ENCODE results near the gene IGSF6.

The IGSF6 gene

DNA sequence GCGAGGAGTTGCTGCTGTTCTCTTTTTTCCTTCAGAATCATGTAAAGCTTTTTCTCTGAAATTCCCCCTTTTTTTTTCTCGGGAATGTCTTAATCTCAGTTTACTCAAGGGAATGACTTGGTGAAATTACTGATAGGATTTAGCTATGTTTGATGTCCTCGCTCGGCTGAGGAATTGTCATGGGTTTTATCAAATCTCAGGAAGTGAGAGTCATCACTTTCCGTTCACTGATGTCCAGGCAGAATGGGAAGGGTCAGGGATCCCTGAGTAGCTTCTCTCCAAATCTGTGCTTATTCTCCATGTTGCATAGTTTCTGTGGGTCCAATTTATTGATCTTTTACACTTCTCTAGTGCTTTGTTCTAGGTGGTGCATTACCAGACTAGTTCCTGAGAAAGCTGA is 6.3 kb downstream of the IGSF6 start:
- ChIA-PET CTCF (interaction anchor here (0.5 to 1.9 kb wide), 3 partner anchors 11 to 62 kb away, joined by 3 to 14 read pairs (median 4); no protein-coding TSS in a partner anchor), POLR2A (no interaction called here)
- Histone ChIP-seq H3K4me1 (ENCODE audit: control insufficient read depth, insufficient read depth, low read length) (no peaks in the 10 kb centered on the region), H3K27ac (ENCODE audit: extremely low read depth, low read depth, low read length) (no peak overlapping the region), H3K4me3 (ENCODE audit: low read depth, low read length) (no peak overlapping the region), H3K36me3 (ENCODE audit: control insufficient read depth in 2 of 2, insufficient read depth in 1 of 2, low read length in 2 of 2) (peaks cover 0 to 5% of the 10 kb centered on the region in 2 experiments; a peak in 1 of 3 replicates), H3K9me3 (ENCODE audit: control insufficient read depth, insufficient read depth, low read depth, low read length) (no peaks in the 10 kb centered on the region)
- TF ChIP-seq ZNF423 (tag by site-specific recombination; IDR thresholded peaks at IDR 0.05) (no peak), ZNF560 (tag by site-specific recombination; IDR thresholded peaks at IDR 0.05; ENCODE audit: borderline replicate concordance) (no peak), ZNF792 (tag by site-specific recombination; IDR thresholded peaks at IDR 0.05) (no peak), ZNF521 (tag by site-specific recombination; IDR thresholded peaks at IDR 0.05) (no peak), HOXA7 (CRISPR knock-in tag; IDR thresholded peaks at IDR 0.05; ENCODE audit: borderline replicate concordance) (no peak), ZSCAN16 (tag by site-specific recombination; IDR thresholded peaks at IDR 0.05) (no peak), ZNF175 (tag by site-specific recombination; IDR thresholded peaks at IDR 0.05) (no peak), ZNF146 (tag by site-specific recombination; IDR thresholded peaks at IDR 0.05) (no peak), ZNF133 (tag by site-specific recombination; IDR thresholded peaks at IDR 0.05) (no peak), ZNF776 (tag by site-specific recombination; IDR thresholded peaks at IDR 0.05; ENCODE audit: borderline replicate concordance) (no peak), ZNF426 (tag by site-specific recombination; IDR thresholded peaks at IDR 0.05) (no peak), GFI1B (tag by site-specific recombination; IDR thresholded peaks at IDR 0.05) (no peak)
- TF ChIP-seq, protein P1, sequence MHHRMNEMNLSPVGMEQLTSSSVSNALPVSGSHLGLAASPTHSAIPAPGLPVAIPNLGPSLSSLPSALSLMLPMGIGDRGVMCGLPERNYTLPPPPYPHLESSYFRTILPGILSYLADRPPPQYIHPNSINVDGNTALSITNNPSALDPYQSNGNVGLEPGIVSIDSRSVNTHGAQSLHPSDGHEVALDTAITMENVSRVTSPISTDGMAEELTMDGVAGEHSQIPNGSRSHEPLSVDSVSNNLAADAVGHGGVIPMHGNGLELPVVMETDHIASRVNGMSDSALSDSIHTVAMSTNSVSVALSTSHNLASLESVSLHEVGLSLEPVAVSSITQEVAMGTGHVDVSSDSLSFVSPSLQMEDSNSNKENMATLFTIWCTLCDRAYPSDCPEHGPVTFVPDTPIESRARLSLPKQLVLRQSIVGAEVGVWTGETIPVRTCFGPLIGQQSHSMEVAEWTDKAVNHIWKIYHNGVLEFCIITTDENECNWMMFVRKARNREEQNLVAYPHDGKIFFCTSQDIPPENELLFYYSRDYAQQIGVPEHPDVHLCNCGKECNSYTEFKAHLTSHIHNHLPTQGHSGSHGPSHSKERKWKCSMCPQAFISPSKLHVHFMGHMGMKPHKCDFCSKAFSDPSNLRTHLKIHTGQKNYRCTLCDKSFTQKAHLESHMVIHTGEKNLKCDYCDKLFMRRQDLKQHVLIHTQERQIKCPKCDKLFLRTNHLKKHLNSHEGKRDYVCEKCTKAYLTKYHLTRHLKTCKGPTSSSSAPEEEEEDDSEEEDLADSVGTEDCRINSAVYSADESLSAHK (tag by site-specific recombination; IDR thresholded peaks at IDR 0.05): no peak
- TF ChIP-seq, protein P2, sequence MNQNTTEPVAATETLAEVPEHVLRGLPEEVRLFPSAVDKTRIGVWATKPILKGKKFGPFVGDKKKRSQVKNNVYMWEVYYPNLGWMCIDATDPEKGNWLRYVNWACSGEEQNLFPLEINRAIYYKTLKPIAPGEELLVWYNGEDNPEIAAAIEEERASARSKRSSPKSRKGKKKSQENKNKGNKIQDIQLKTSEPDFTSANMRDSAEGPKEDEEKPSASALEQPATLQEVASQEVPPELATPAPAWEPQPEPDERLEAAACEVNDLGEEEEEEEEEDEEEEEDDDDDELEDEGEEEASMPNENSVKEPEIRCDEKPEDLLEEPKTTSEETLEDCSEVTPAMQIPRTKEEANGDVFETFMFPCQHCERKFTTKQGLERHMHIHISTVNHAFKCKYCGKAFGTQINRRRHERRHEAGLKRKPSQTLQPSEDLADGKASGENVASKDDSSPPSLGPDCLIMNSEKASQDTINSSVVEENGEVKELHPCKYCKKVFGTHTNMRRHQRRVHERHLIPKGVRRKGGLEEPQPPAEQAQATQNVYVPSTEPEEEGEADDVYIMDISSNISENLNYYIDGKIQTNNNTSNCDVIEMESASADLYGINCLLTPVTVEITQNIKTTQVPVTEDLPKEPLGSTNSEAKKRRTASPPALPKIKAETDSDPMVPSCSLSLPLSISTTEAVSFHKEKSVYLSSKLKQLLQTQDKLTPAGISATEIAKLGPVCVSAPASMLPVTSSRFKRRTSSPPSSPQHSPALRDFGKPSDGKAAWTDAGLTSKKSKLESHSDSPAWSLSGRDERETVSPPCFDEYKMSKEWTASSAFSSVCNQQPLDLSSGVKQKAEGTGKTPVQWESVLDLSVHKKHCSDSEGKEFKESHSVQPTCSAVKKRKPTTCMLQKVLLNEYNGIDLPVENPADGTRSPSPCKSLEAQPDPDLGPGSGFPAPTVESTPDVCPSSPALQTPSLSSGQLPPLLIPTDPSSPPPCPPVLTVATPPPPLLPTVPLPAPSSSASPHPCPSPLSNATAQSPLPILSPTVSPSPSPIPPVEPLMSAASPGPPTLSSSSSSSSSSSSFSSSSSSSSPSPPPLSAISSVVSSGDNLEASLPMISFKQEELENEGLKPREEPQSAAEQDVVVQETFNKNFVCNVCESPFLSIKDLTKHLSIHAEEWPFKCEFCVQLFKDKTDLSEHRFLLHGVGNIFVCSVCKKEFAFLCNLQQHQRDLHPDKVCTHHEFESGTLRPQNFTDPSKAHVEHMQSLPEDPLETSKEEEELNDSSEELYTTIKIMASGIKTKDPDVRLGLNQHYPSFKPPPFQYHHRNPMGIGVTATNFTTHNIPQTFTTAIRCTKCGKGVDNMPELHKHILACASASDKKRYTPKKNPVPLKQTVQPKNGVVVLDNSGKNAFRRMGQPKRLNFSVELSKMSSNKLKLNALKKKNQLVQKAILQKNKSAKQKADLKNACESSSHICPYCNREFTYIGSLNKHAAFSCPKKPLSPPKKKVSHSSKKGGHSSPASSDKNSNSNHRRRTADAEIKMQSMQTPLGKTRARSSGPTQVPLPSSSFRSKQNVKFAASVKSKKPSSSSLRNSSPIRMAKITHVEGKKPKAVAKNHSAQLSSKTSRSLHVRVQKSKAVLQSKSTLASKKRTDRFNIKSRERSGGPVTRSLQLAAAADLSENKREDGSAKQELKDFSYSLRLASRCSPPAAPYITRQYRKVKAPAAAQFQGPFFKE (tag by site-specific recombination; IDR thresholded peaks at IDR 0.05; ENCODE audit: borderline replicate concordance): no peak

DNA sequence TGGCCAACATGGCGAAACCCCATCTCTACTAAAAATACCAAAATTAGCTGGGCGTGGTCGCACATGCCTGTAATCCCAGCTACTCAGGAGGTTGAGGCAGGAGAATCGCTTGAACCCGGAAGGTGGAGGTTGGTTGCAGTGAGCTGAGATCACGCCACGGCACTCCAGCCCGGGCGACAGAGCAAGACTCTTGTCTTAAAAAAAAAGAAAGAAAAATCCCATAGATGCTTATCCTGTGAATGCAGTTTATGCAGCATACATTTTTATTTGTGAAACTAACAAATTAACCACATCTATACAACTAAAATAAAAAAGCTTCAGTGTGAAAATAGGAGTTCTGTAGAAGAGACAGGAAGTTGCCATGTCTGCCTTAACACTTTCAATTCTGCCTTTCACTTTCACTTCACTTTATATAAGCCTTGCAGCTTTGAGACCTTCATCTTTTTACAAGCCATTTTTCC is 7.1 kb downstream of the IGSF6 start:
- TF ChIP-seq ZXDB (tag by site-specific recombination; IDR thresholded peaks at IDR 0.05) (no peak), PRDM1 (tag by site-specific recombination; IDR thresholded peaks at IDR 0.05) (peak; percentile 85), ZNF747 (tag by site-specific recombination; IDR thresholded peaks at IDR 0.05) (no peak)
- CTCF ChIA-PET: interaction anchor here (0.6 to 1.9 kb wide), 3 partner anchors 12 to 61 kb away, joined by 4 to 14 read pairs (median 4); no protein-coding TSS in a partner anchor
- Histone ChIP-seq H3K27ac (ENCODE audit: extremely low read depth, low read depth, low read length) (no peak overlapping the region), H3K36me3 (ENCODE audit: control insufficient read depth in 2 of 2, insufficient read depth in 1 of 2, low read length in 2 of 2) (peaks cover 0 to 5% of the 10 kb centered on the region in 2 experiments; a peak in 1 of 3 replicates), H3K4me1 (ENCODE audit: control insufficient read depth, insufficient read depth, low read length) (no peaks in the 10 kb centered on the region), H3K9me3 (ENCODE audit: control insufficient read depth, insufficient read depth, low read depth, low read length) (no peaks in the 10 kb centered on the region), H3K4me3 (ENCODE audit: low read depth, low read length) (no peak overlapping the region)
- POLR2A ChIA-PET: no interaction called here

Data from HEK293 (cell line).